DND-41 (cell line): ENCODE measurements around the gene NTRK1.

Experiments
- ATAC-seq: fragments of 200-7000 bp; cut with Tn5 transposase; 3 replicates; pipeline ENCODE4 v1.9.1; 2021; ENCODE audit warnings: low read depth; ENCODE audit not compliant: insufficient read depth
- DNase-seq: peaks from one replicate; pipeline ENCODE4 v3.0.0-alpha.2; 2020
- H2AFZ ChIP-seq: 2 replicates; pipeline ENCODE4 v1.6.0; 2012; ENCODE audit warnings: low read depth, low read length
- H3K27ac ChIP-seq: 2 replicates; pipeline ENCODE4 v1.5.1; 2012; ENCODE audit warnings: low read length, inconsistent platforms
- H3K27me3 ChIP-seq: fragments of 200-600 bp; sonication (generic); 2 replicates; pipeline ENCODE4 v1.6.0; 2012; ENCODE audit warnings: low read length, mild to moderate bottlenecking, inconsistent platforms; ENCODE audit not compliant: insufficient read depth, poor library complexity
- H3K36me3 ChIP-seq: 2 replicates; pipeline ENCODE4 v1.5.1; 2012; ENCODE audit warnings: low read length, inconsistent platforms; ENCODE audit not compliant: insufficient read depth
- H3K4me1 ChIP-seq: 2 replicates; pipeline ENCODE4 v1.5.1; 2012; ENCODE audit warnings: mild to moderate bottlenecking, low read length; ENCODE audit not compliant: insufficient read depth
- H3K4me2 ChIP-seq: 2 replicates; pipeline ENCODE4 v1.6.0; 2012; ENCODE audit warnings: mild to moderate bottlenecking, moderate library complexity, low read length, inconsistent platforms; ENCODE audit not compliant: insufficient read depth
- H3K4me3 ChIP-seq, 2 experiments: fragments of 200-600 bp in 1 of 2; shearing (Covaris generic) in 1 of 2; 2 replicates each; pipeline ENCODE4 v1.5.1; 2012 to 2016; ENCODE audit warnings: inconsistent platforms in 2 of 2, low read length in 2 of 2, mild to moderate bottlenecking in 2 of 2, low read depth in 1 of 2, moderate library complexity in 1 of 2
- H3K79me2 ChIP-seq: 2 replicates; pipeline ENCODE4 v1.6.0; 2012; ENCODE audit warnings: low read length, inconsistent platforms; ENCODE audit not compliant: insufficient read depth
- H3K9ac ChIP-seq: 2 replicates; pipeline ENCODE4 v1.6.0; 2012; ENCODE audit warnings: low read depth, mild to moderate bottlenecking, inconsistent platforms, low read length, moderate library complexity
- H3K9me3 ChIP-seq: 2 replicates; pipeline ENCODE4 v1.5.1; 2012; ENCODE audit warnings: low read length, moderate library complexity, mild to moderate bottlenecking, inconsistent platforms; ENCODE audit not compliant: insufficient read depth, severe bottlenecking
- H4K20me1 ChIP-seq: 2 replicates; pipeline ENCODE4 v1.6.0; 2012; ENCODE audit warnings: low read length; ENCODE audit not compliant: insufficient read depth
- CTCF ChIP-seq: IDR thresholded peaks from 2 replicates; pipeline ENCODE4 v1.5.1; 2012; ENCODE audit warnings: borderline replicate concordance, low read length, moderate library complexity, mild to moderate bottlenecking; ENCODE audit not compliant: poor library complexity, severe bottlenecking; ENCODE audit errors: extremely low read depth
- EZH2 ChIP-seq: IDR thresholded peaks from 3 replicates; pipeline ENCODE4 v1.6.1; 2012; ENCODE audit warnings: borderline replicate concordance, low read depth, mild to moderate bottlenecking, moderate library complexity, low read length, inconsistent platforms; ENCODE audit not compliant: severe bottlenecking

Gene NTRK1

DNA sequence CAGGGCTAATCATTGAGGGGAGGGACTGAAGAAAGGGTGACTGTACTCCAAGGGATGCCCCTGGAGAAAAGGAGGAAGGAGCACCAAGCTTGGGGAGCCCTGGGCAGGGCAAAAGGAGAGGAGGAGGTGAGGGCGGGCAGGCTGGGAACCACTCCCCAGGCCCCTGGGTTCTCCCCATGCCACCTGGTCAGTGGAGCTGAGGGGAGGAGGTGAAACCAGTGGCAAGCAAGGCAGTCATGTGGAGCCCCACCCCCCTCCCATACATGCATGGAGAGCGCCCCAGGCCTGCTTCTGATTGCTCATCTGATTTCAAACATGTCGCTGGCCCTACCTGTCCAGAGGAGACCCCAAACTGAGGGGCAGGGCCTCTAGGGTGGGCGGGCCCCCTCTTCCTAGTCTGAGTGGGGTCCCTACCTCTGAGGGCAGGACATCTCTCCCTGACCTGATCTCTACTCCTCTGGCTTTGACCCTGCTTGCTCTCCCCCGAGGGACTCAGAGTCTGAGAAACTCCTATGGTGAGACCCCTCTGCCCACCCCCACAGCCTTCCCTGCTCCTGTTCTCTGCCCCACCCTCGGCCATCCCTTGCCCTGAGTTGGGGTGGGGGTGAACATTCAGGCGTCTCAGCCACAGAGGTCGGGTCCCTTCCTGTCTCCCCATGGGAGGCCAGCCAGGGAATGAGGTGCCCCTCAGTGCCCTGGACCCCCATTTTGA, 20.3 kb upstream of the NTRK1 start:
- Histone ChIP-seq H3K4me2 (no peak overlapping the region), H3K27ac (no peak overlapping the region), H3K9ac (no peak overlapping the region), H3K4me1 (no peaks in the 10 kb centered on the region), H3K27me3 (peaks cover 11% of the 10 kb centered on the region), H3K9me3 (no peaks in the 10 kb centered on the region), H2AFZ (no peak overlapping the region), H4K20me1 (peaks cover 10% of the 10 kb centered on the region), H3K36me3 (no peaks in the 10 kb centered on the region), H3K4me3 (no peak overlapping the region), H3K79me2 (no peaks in the 10 kb centered on the region)
- DNase-seq (no peak), ATAC-seq (no peak)
- TF ChIP-seq EZH2 (no peak), CTCF (no peak)

- H3K4me1 ChIP-seq: no peaks in the 10 kb centered on the region
- H3K79me2 ChIP-seq: no peaks in the 10 kb centered on the region
- H3K4me3 ChIP-seq: no peak overlapping the region
- H3K9ac ChIP-seq: no peak overlapping the region
- no peak for TF ChIP-seq CTCF
- TF ChIP-seq EZH2: no peak
- no peak for DNase-seq
- no peak overlapping the region for H3K4me2 ChIP-seq
- peaks cover 7% of the 10 kb centered on the region for H3K27me3 ChIP-seq
- peaks cover 10% of the 10 kb centered on the region for H4K20me1 ChIP-seq
- no peaks in the 10 kb centered on the region for H3K36me3 ChIP-seq
- no peak overlapping the region for H2AFZ ChIP-seq
- ATAC-seq: no peak
- H3K9me3 ChIP-seq: no peaks in the 10 kb centered on the region
- H3K27ac ChIP-seq: no peak overlapping the region
Observed at GRCh38 chr1:156840898-156841279, 19.8 kb upstream of the NTRK1 start.

DNA sequence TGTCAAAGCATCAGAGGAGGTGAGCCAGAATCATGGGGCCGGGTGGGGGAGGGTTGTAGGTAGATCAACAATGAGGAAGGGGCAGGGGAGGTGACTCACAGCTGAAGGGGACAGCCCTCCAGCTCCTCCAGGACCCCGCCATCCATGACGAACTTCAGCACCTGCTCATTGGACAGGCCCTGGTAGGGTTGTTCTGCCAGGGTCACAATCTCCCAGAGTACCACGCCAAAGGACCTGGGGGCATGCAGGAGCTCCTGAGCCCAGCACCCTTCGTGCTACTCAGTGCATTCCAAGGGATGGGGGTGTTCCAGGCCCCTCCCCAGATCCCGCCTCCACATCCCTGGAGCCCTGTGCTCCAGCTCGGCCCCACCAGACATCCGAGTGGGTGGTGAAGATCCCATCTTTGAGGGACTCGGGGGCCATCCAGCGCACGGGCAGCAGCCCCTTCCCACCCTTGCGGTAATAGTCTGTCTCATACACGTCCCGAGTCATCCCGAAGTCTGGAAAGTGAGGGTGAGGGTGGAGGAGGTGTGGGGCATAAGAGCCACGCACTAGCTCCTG, 19.3 kb upstream of the NTRK1 start:
- ATAC-seq: no peak
- TF ChIP-seq EZH2 (no peak), CTCF (no peak)
- peaks cover 5% of the 10 kb centered on the region for H3K27me3 ChIP-seq

More for the DNA sequence above, 19.3 kb upstream of the NTRK1 start:
- Histone ChIP-seq H3K79me2 (no peaks in the 10 kb centered on the region), H3K4me1 (no peaks in the 10 kb centered on the region), H3K4me2 (no peak overlapping the region), H3K9ac (no peak overlapping the region), H2AFZ (no peak overlapping the region), H4K20me1 (peaks cover 10% of the 10 kb centered on the region), H3K4me3 (no peak overlapping the region), H3K27ac (no peak overlapping the region), H3K36me3 (no peaks in the 10 kb centered on the region), H3K9me3 (no peaks in the 10 kb centered on the region)
- DNase-seq: no peak
